H1 (cell line): ENCODE results near the gene NCR2. TPM values are rescaled to one million over a fixed set of nuclear protein-coding genes. Genes with fewer than 3 reads are reported as not detected.

Experiments
- CTCF ChIA-PET: fragments of 300-600 bp; sonication (Branson Sonifier 250); formaldehyde crosslinking; loops from one replicate; lab custom pipeline; 2021; ENCODE audit not compliant: partially characterized antibody; lab: Charles Lee
- POLR2A ChIA-PET: fragments of 300-600 bp; sonication (Branson Sonifier 250); formaldehyde crosslinking; loops from one replicate; lab custom pipeline; 2021; ENCODE audit warnings: inconsistent platforms; ENCODE audit not compliant: partially characterized antibody; lab: Charles Lee
- DNase-seq, 2 experiments: peaks; one replicate each; pipeline versions ENCODE4 v3.0.0 to v3.0.0-alpha.2; 2010 to 2022; ENCODE audit warnings: low spot score in 2 of 2, low read depth in 1 of 2, mixed read lengths in 1 of 2
- FAIRE-seq: peaks from 2 replicates; lab custom pipeline; 2011; peaks lifted over from hg19 to GRCh38; lab: Jason Lieb, UNC
- H2AFZ ChIP-seq: 2 replicates; pipeline ENCODE4 v1.8.1; 2012; ENCODE audit warnings: low read length, inconsistent platforms
- H2AK5ac ChIP-seq: 2 replicates; pipeline ENCODE4 v1.6.1; 2013; ENCODE audit warnings: low read depth, low read length
- H2BK120ac ChIP-seq: replicated peaks from 2 replicates; pipeline ENCODE3; 2013; ENCODE audit warnings: low read depth, low read length, inconsistent platforms
- H2BK12ac ChIP-seq: 2 replicates; pipeline ENCODE4 v1.6.1; 2013; ENCODE audit warnings: low read depth, low read length
- H2BK15ac ChIP-seq: 2 replicates; pipeline ENCODE4 v1.6.1; 2013; ENCODE audit warnings: low read length
- H2BK20ac ChIP-seq: 2 replicates; pipeline ENCODE4 v1.6.1; 2013; ENCODE audit warnings: low read length
- H2BK5ac ChIP-seq: 2 replicates; pipeline ENCODE4 v1.6.1; 2013; ENCODE audit warnings: low read depth, low read length
- H3K14ac ChIP-seq: 2 replicates; pipeline ENCODE4 v1.6.1; 2013; ENCODE audit warnings: inconsistent platforms; ENCODE audit not compliant: insufficient read length
- H3K18ac ChIP-seq: 2 replicates; pipeline ENCODE4 v1.6.1; 2013; ENCODE audit warnings: low read length; ENCODE audit errors: extremely low read depth
- H3K23ac ChIP-seq: 2 replicates; pipeline ENCODE4 v1.6.1; 2013; ENCODE audit warnings: inconsistent platforms; ENCODE audit not compliant: insufficient read length
- H3K23me2 ChIP-seq: 2 replicates; pipeline ENCODE4 v1.6.1; 2013; ENCODE audit warnings: low read depth, low read length
- H3K27ac ChIP-seq: 2 replicates; pipeline ENCODE4 v1.6.1; 2011; ENCODE audit warnings: low read depth, low read length, inconsistent platforms
- H3K27me3 ChIP-seq, 4 experiments: replicated peaks in 1 of 4; 1 replicate in 1 of 4; 2 replicates in 3 of 4; pipeline versions ENCODE4 v1.6.1 to v1.8.1; 2011 to 2013; ENCODE audit warnings: low read length in 3 of 4, mild to moderate bottlenecking in 3 of 4, inconsistent platforms in 2 of 4, mixed read lengths in 2 of 4, moderate library complexity in 1 of 4; ENCODE audit not compliant: control insufficient read depth in 3 of 4, insufficient read depth in 3 of 4; ENCODE audit errors: extremely low read depth in 1 of 4
- H3K36me3 ChIP-seq, 4 experiments: 2 replicates each; pipeline versions ENCODE4 v1.6.1 to v1.8.1; 2011 to 2013; ENCODE audit warnings: mild to moderate bottlenecking in 4 of 4, low read length in 3 of 4, moderate library complexity in 2 of 4, control low read depth in 1 of 4, inconsistent platforms in 1 of 4; ENCODE audit not compliant: insufficient read depth in 4 of 4, control insufficient read depth in 2 of 4
- H3K4ac ChIP-seq: replicated peaks from 2 replicates; pipeline ENCODE3; 2013; ENCODE audit warnings: low read length, low read depth, mixed read lengths, inconsistent platforms; ENCODE audit not compliant: insufficient read length
- H3K4me1 ChIP-seq, 4 experiments: replicated peaks in 1 of 4; 1 replicate in 1 of 4; 2 replicates in 3 of 4; pipeline versions ENCODE4 v1.6.1 to v1.8.1; 2011 to 2013; ENCODE audit warnings: low read length in 3 of 4, inconsistent platforms in 2 of 4, mixed read lengths in 1 of 4; ENCODE audit not compliant: insufficient read depth in 4 of 4, control insufficient read depth in 3 of 4
- H3K4me2 ChIP-seq, 2 experiments: 2 replicates each; pipeline versions ENCODE4 v1.6.1 to v1.8.1; 2011 to 2013; ENCODE audit warnings: low read depth in 2 of 2, low read length in 2 of 2, control low read depth in 1 of 2, inconsistent platforms in 1 of 2, mild to moderate bottlenecking in 1 of 2; ENCODE audit not compliant: insufficient read depth in 1 of 2
- H3K4me3 ChIP-seq, 4 experiments: fragments of 200-600, 300-600 bp in 1 of 4; sonication (generic), shearing (Covaris generic), sonication (Bioruptor Twin) in 1 of 4; 2 replicates each; pipeline versions ENCODE4 v1.5.1 to v1.8.1; 2011 to 2016; ENCODE audit warnings: low read length in 4 of 4, low read depth in 3 of 4, control low read depth in 2 of 4, inconsistent platforms in 2 of 4, mild to moderate bottlenecking in 2 of 4, mixed read lengths in 1 of 4, moderate library complexity in 1 of 4; ENCODE audit not compliant: insufficient read depth in 2 of 4; ENCODE audit errors: extremely low read depth in 1 of 4
- H3K56ac ChIP-seq: replicated peaks from 2 replicates; pipeline ENCODE3; 2013; ENCODE audit warnings: low read depth, mild to moderate bottlenecking, mixed read lengths, low read length, inconsistent platforms; ENCODE audit not compliant: insufficient read length
- H3K79me1 ChIP-seq: 2 replicates; pipeline ENCODE4 v1.6.1; 2013; ENCODE audit warnings: low read depth, low read length, control low read depth
- H3K79me2 ChIP-seq, 2 experiments: 2 replicates each; pipeline versions ENCODE4 v1.6.1 to v1.8.1; 2012 to 2013; ENCODE audit warnings: low read length in 2 of 2, mild to moderate bottlenecking in 2 of 2, inconsistent platforms in 1 of 2; ENCODE audit not compliant: insufficient read depth in 2 of 2, control insufficient read depth in 1 of 2
- H3K9ac ChIP-seq, 4 experiments: replicated peaks in 1 of 4; 1 replicate in 1 of 4; 2 replicates in 3 of 4; pipeline versions ENCODE4 v1.6.1 to v1.8.1; 2011 to 2013; ENCODE audit warnings: low read depth in 3 of 4, low read length in 3 of 4, control low read depth in 2 of 4, mild to moderate bottlenecking in 2 of 4, moderate library complexity in 2 of 4, inconsistent platforms in 1 of 4; ENCODE audit errors: extremely low read depth in 1 of 4
- H3K9me3 ChIP-seq, 2 experiments: 2 replicates each; pipeline versions ENCODE4 v1.6.1 to v1.8.1; 2012 to 2013; ENCODE audit warnings: mild to moderate bottlenecking in 2 of 2, moderate library complexity in 2 of 2, control low read depth in 1 of 2, inconsistent platforms in 1 of 2, low read depth in 1 of 2, low read length in 1 of 2, mixed read lengths in 1 of 2; ENCODE audit not compliant: insufficient read depth in 2 of 2
- H4K20me1 ChIP-seq, 2 experiments: replicated peaks in 1 of 2; 2 replicates each; pipeline versions ENCODE3 to v1.8.1; 2011 to 2013; ENCODE audit warnings: inconsistent platforms in 2 of 2, low read length in 2 of 2, mild to moderate bottlenecking in 1 of 2; ENCODE audit not compliant: insufficient read depth in 2 of 2, control insufficient read depth in 1 of 2
- H4K5ac ChIP-seq: 2 replicates; pipeline ENCODE4 v1.6.1; 2013; ENCODE audit warnings: low read length, low read depth, mixed read lengths, inconsistent platforms; ENCODE audit not compliant: insufficient read length
- H4K8ac ChIP-seq: 2 replicates; pipeline ENCODE4 v1.8.0; 2013; ENCODE audit warnings: mild to moderate bottlenecking, moderate library complexity, low read length, inconsistent platforms; ENCODE audit not compliant: insufficient read depth; ENCODE audit errors: extremely low read depth
- H4K91ac ChIP-seq: replicated peaks from 2 replicates; pipeline ENCODE3; 2013; ENCODE audit warnings: low read length, mixed read lengths, inconsistent platforms; ENCODE audit not compliant: insufficient read length
- ASH2L ChIP-seq: fragments of 200-600, 300-600 bp; sonication (generic); IDR thresholded peaks from one replicate; pipeline ENCODE4 v1.7.1; 2017; ENCODE audit warnings: low read length
- CBX5 ChIP-seq: fragments of 300-800, 300-1000 bp; sonication (generic); IDR thresholded peaks from 2 replicates; pipeline ENCODE4 v1.7.1; 2016; ENCODE audit warnings: antibody characterized with exemption, low read length, low read depth
- EZH2 ChIP-seq: fragments of 200-600 bp; sonication (generic); IDR thresholded peaks from 2 replicates; pipeline ENCODE4 v1.7.1; 2012; ENCODE audit warnings: low read depth, mild to moderate bottlenecking, moderate library complexity, low read length, inconsistent platforms; ENCODE audit not compliant: severe bottlenecking
- KDM1A ChIP-seq: fragments of 200-600, 300-600 bp; sonication (generic); IDR thresholded peaks from 2 replicates; pipeline ENCODE4 v1.7.1; 2016; ENCODE audit warnings: mild to moderate bottlenecking, low read length, borderline replicate concordance
- KDM5A ChIP-seq: fragments of 200-600 bp; IDR thresholded peaks from 2 replicates; pipeline ENCODE4 v1.7.1; 2012; ENCODE audit warnings: mild to moderate bottlenecking, low read length, inconsistent platforms, mixed read lengths
- POLR2AphosphoS5 ChIP-seq: IDR thresholded peaks from 2 replicates; pipeline ENCODE4 v1.6.1; 2011; ENCODE audit warnings: low read depth, low read length
- SIX5 ChIP-seq: IDR thresholded peaks from 2 replicates; pipeline ENCODE4 v1.6.1; 2011; ENCODE audit warnings: mild to moderate bottlenecking, low read depth, low read length
- WGBS, 2 experiments: shearing (Covaris generic) in 1 of 2; methylation state at CpG; one replicate each; pipeline versions ENCODE4 v1.1.6 to v1.1.7; 2013 to 2015; ENCODE audit warnings: low lambda C conversion rate in 2 of 2, mixed read lengths in 2 of 2, inconsistent platforms in 1 of 2, low coverage in 1 of 2, missing lambda C conversion rate in 1 of 2; ENCODE audit not compliant: insufficient replicate concordance in 2 of 2, insufficient coverage in 1 of 2, insufficient read length in 1 of 2; ENCODE audit errors: extremely low coverage in 1 of 2, missing lambda C conversion rate in 1 of 2; 5-methylcytosine and 5-hydroxymethylcytosine counted together
- polyA plus RNA-seq, 7 experiments: library from polyadenylated mRNA; depleted of rRNA in 3 of 7; stranded (reverse) in 5 of 7; unstranded in 2 of 7; fragments of >200 nt in 5 of 7; fragments of 200-250 nt in 2 of 7; gene quantifications; 1 replicate in 5 of 7; 2 replicates in 1 of 7; 4 replicates in 1 of 7; pipeline versions ENCODE4 v1.2.1 to v1.2.3, GENCODE V29; 2011 to 2013; ENCODE audit warnings: missing spikeins in 2 of 7, mixed read lengths in 2 of 7
- total RNA-seq: library from RNA; stranded (reverse); fragmentation: NEBNext Ultra II Directional; extraction: Animal tissue kit (Norgen Biotek cat#: 25700); gene quantifications from 2 replicates; pipeline ENCODE4 v1.2.1, GENCODE V29; 2021

Gene NCR2
- total and polyA plus RNA-seq, 2 of the 8 experiments (the other 6 are each of a cell fraction or from before 2014, with no cell fraction given): not detected

GRCh38 chr6:41367061-41367460 is 31.7 kb downstream of the NCR2 start:
- Histone ChIP-seq H2BK12ac (no peak overlapping the region), H4K8ac (no peak overlapping the region), H3K9ac (no peak overlapping the region), H3K23ac (no peak overlapping the region), H2AFZ (no peak overlapping the region), H3K18ac (no peak overlapping the region), H3K79me1 (no peaks in the 10 kb centered on the region), H3K27ac (no peak overlapping the region), H3K4me1 (peaks cover 0 to 16% (median 8%) of the 10 kb centered on the region in 4 experiments; a peak in 6 of 7 replicates), H3K4me2 (no peak overlapping the region), H4K20me1 (peaks cover 2 to 5% of the 10 kb centered on the region in 2 experiments), H3K23me2 (peaks cover 5% of the 10 kb centered on the region; the same call in 1 of the 2 replicates), H2BK15ac (no peak overlapping the region), H3K14ac (no peak overlapping the region), H3K36me3 (no peaks in the 10 kb centered on the region; a peak in 1 of 8 replicates), H4K5ac (no peak overlapping the region), H3K79me2 (no peaks in the 10 kb centered on the region), H3K27me3 (peaks cover 28 to 32% (median 31%) of the 10 kb centered on the region in 4 experiments), H3K4me3 (no peak overlapping the region), H2BK120ac (no peak overlapping the region), H3K4ac (no peak overlapping the region), H3K56ac (no peak overlapping the region), H4K91ac (no peak overlapping the region), H2BK5ac (no peak overlapping the region), H2BK20ac (no peak overlapping the region), H2AK5ac (no peak overlapping the region), H3K9me3 (no peaks in the 10 kb centered on the region)
- DNase-seq: no peak
- ChIA-PET POLR2A (no interaction called here), CTCF (interaction anchor here (0.8 to 12.5 kb wide), 53 partner anchors 10 to 677 kb away, joined by 3 to 238 read pairs (median 9); partner anchors contain the start of genes TOMM6 and TREML4)
- 100% methylated on average over 3 of the region's 3 CpGs; no CpG with 5 or more reads in 1 of the 2 experiments for WGBS, 2 experiments
- no peak for FAIRE-seq
- no peak for TF ChIP-seq KDM1A
- TF ChIP-seq ASH2L: no peak
- no peak for TF ChIP-seq SIX5
- no peak for TF ChIP-seq CBX5
- TF ChIP-seq KDM5A: no peak
- no peak for TF ChIP-seq EZH2
- no peak for TF ChIP-seq POLR2AphosphoS5
